RWPE1 (cell line): ENCODE data around the gene RXRA.
A peak's percentile ranks its signal among the peaks of the same experiment; 100 is the strongest.

Source experiments
- CTCF ChIA-PET: fragments of 350-600 bp; sonication (Branson Sonifier 250); formaldehyde crosslinking; extraction: SDS; loops from one replicate; lab custom pipeline; 2021; lab: Yijun Ruan, JAX
- POLR2A ChIA-PET: fragments of 400-600 bp; formaldehyde crosslinking; extraction: SDS; loops from one replicate; lab custom pipeline; 2020; ENCODE audit warnings: antibody characterized with exemption; ENCODE audit not compliant: low non-redundant PET; lab: Yijun Ruan, JAX
- DNase-seq: peaks from one replicate; pipeline ENCODE4 v3.0.0; 2012; ENCODE audit warnings: low spot score
- H3K27ac ChIP-seq: fragments of 450-650 bp; 2 replicates; pipeline ENCODE4 v1.5.1; 2017
- CTCF ChIP-seq: fragments of 450-650 bp; conservative IDR thresholded peaks from 2 replicates; pipeline ENCODE4 v1.5.1; 2017; ENCODE audit warnings: low read depth, mild to moderate bottlenecking

The RXRA gene

GRCh38 chr9:134344068-134344799 is 18.0 kb downstream of the RXRA start:
- ChIA-PET CTCF (interaction anchor here (1.1 kb wide), 1 partner anchor 16 kb away, joined by 5 read pairs; no protein-coding TSS in a partner anchor), POLR2A (no interaction called here)
- peak overlapping the region; percentile 99 for H3K27ac ChIP-seq
- no peak for TF ChIP-seq CTCF
- no peak for DNase-seq

- peak overlapping the region; percentile 99 for H3K27ac ChIP-seq
- no peak for TF ChIP-seq CTCF
Observed at GRCh38 chr9:134344800-134345310, 18.6 kb downstream of the RXRA start.

GRCh38 chr9:134345737-134346136 is 19.5 kb downstream of the RXRA start:
- TF ChIP-seq CTCF: no peak
- no peak for DNase-seq
- H3K27ac ChIP-seq: peak overlapping the region; percentile 99
- ChIA-PET CTCF (no interaction called here), POLR2A (no interaction called here)

More at GRCh38 chr9:134344800-134345310, 18.6 kb downstream of the RXRA start:
- ChIA-PET CTCF (interaction anchor here (1.1 kb wide), 1 partner anchor 17 kb away, joined by 5 read pairs; no protein-coding TSS in a partner anchor), POLR2A (no interaction called here)
- DNase-seq: no peak

GRCh38 chr9:134346151-134346550 is 19.9 kb downstream of the RXRA start:
- H3K27ac ChIP-seq: peak overlapping the region; percentile 99
- ChIA-PET POLR2A (no interaction called here), CTCF (no interaction called here)
- no peak for DNase-seq
- TF ChIP-seq CTCF: no peak

GRCh38 chr9:134346840-134347583 is 20.8 kb downstream of the RXRA start:
- peak overlapping the region; percentile 99 for H3K27ac ChIP-seq
- TF ChIP-seq CTCF: no peak
- CTCF ChIA-PET: interaction anchor here (0.6 to 1.0 kb wide), 3 partner anchors 176 to 997 kb away, joined by 3 read pairs; no protein-coding TSS in a partner anchor
- POLR2A ChIA-PET: no interaction called here
- DNase-seq: no peak

- DNase-seq: no peak
- no peak for TF ChIP-seq CTCF
- POLR2A ChIA-PET: no interaction called here
- peak overlapping the region; percentile 99 for H3K27ac ChIP-seq
- CTCF ChIA-PET: interaction anchor here (0.6 to 1.0 kb wide), 3 partner anchors 95 to 1257 kb away, joined by 3 to 5 read pairs (median 3); no protein-coding TSS in a partner anchor
Observed at GRCh38 chr9:134347996-134348395, 21.7 kb downstream of the RXRA start.
